IMR-90 (cell line): ENCODE results near the gene ANKHD1. TPM values are rescaled to one million over a fixed set of nuclear protein-coding genes. Genes with fewer than 3 reads are reported as not detected.

Experiments
- ATAC-seq: fragments of 200-7000 bp; cut with Tn5 transposase; 2 replicates; pipeline ENCODE4 v1.9.1; 2020; ENCODE audit warnings: low read depth, mild to moderate bottlenecking, moderate library complexity
- BruUV-seq: library from RNA; stranded (reverse); fragments of 400-500 nt; replicated peaks from 2 replicates; lab custom pipeline; 2021; lab: Mats Ljungman, UMichigan
- CTCF ChIA-PET: fragments of 300-600 bp; formaldehyde crosslinking; extraction: SDS; loops from one replicate; lab custom pipeline; 2021; ENCODE audit warnings: antibody characterized with exemption; lab: Yijun Ruan, JAX
- POLR2A ChIA-PET: fragments of 300-600 bp; sonication (Branson Sonifier 250); formaldehyde crosslinking; loops from one replicate; lab custom pipeline; 2022; ENCODE audit warnings: antibody characterized with exemption; ENCODE audit not compliant: unreplicated experiment; lab: Charles Lee
- DNase-seq: peaks from one replicate; pipeline ENCODE4 v3.0.0; 2013
- H2AFZ ChIP-seq: replicated peaks from 2 replicates; pipeline ENCODE3; 2013; ENCODE audit warnings: low read length, mild to moderate bottlenecking; ENCODE audit not compliant: poor library complexity
- H2AK5ac ChIP-seq: 2 replicates; pipeline ENCODE4 v1.6.1; 2013; ENCODE audit warnings: low read depth, low read length, inconsistent platforms
- H2AK9ac ChIP-seq: replicated peaks from 2 replicates; pipeline ENCODE3; 2013; ENCODE audit warnings: mild to moderate bottlenecking, low read depth, low read length, moderate library complexity; ENCODE audit not compliant: poor library complexity
- H2BK120ac ChIP-seq: 2 replicates; pipeline ENCODE4 v1.6.1; 2013; ENCODE audit warnings: low read depth, low read length, inconsistent platforms
- H2BK15ac ChIP-seq: 3 replicates; pipeline ENCODE4 v1.6.1; 2013; ENCODE audit warnings: low read depth, low read length, inconsistent platforms
- H2BK20ac ChIP-seq: 2 replicates; pipeline ENCODE4 v1.6.1; 2013; ENCODE audit warnings: low read depth, mild to moderate bottlenecking, inconsistent platforms, low read length, moderate library complexity
- H2BK5ac ChIP-seq: 2 replicates; pipeline ENCODE4 v1.6.1; 2013; ENCODE audit warnings: mild to moderate bottlenecking, low read depth, low read length, inconsistent platforms; ENCODE audit not compliant: poor library complexity, severe bottlenecking
- H3K14ac ChIP-seq: replicated peaks from 2 replicates; pipeline ENCODE4 v1.6.1; 2013; ENCODE audit warnings: low read depth, low read length, inconsistent platforms
- H3K18ac ChIP-seq: 2 replicates; pipeline ENCODE4 v1.6.1; 2013; ENCODE audit warnings: low read depth, low read length, control low read depth
- H3K23ac ChIP-seq: 2 replicates; pipeline ENCODE4 v1.6.1; 2013; ENCODE audit warnings: low read depth, low read length, inconsistent platforms
- H3K27ac ChIP-seq: 2 replicates; pipeline ENCODE4 v1.5.1; 2013; ENCODE audit warnings: mild to moderate bottlenecking, control low read depth, low read length; ENCODE audit not compliant: insufficient read depth
- H3K27me3 ChIP-seq: 2 replicates; pipeline ENCODE4 v1.6.1; 2013; ENCODE audit warnings: low read length; ENCODE audit not compliant: control insufficient read depth, insufficient read depth
- H3K36me3 ChIP-seq: 2 replicates; pipeline ENCODE4 v1.6.1; 2013; ENCODE audit warnings: low read length, mixed read lengths; ENCODE audit not compliant: control insufficient read depth, insufficient read depth
- H3K4ac ChIP-seq: 2 replicates; pipeline ENCODE4 v1.6.1; 2013; ENCODE audit warnings: low read depth, low read length, inconsistent platforms
- H3K4me1 ChIP-seq: 2 replicates; pipeline ENCODE4 v1.6.1; 2013; ENCODE audit warnings: low read length, mixed read lengths; ENCODE audit not compliant: control insufficient read depth, insufficient read depth
- H3K4me2 ChIP-seq: 2 replicates; pipeline ENCODE4 v1.6.1; 2013; ENCODE audit warnings: low read depth, mild to moderate bottlenecking, control low read depth, low read length, moderate library complexity
- H3K4me3 ChIP-seq: 2 replicates; pipeline ENCODE4 v1.5.1; 2013; ENCODE audit warnings: low read depth, mild to moderate bottlenecking, control low read depth, low read length, moderate library complexity; ENCODE audit not compliant: insufficient read depth
- H3K56ac ChIP-seq: 2 replicates; pipeline ENCODE4 v1.6.1; 2013; ENCODE audit warnings: low read length, inconsistent platforms; ENCODE audit not compliant: insufficient read depth; ENCODE audit errors: extremely low read depth
- H3K79me1 ChIP-seq, 2 experiments: 2 replicates each; pipeline ENCODE4 v1.6.1; 2013; ENCODE audit warnings: low read length in 2 of 2, inconsistent platforms in 1 of 2, low read depth in 1 of 2
- H3K9ac ChIP-seq: 2 replicates; pipeline ENCODE4 v1.6.1; 2013; ENCODE audit warnings: low read depth, low read length, control low read depth
- H3K9me1 ChIP-seq: 2 replicates; pipeline ENCODE4 v1.6.1; 2013; ENCODE audit warnings: low read length, inconsistent platforms; ENCODE audit not compliant: insufficient read depth
- H3K9me3 ChIP-seq: 2 replicates; pipeline ENCODE4 v1.6.1; 2013; ENCODE audit warnings: low read length; ENCODE audit not compliant: control insufficient read depth, insufficient read depth
- H4K20me1 ChIP-seq: 2 replicates; pipeline ENCODE4 v1.6.1; 2013; ENCODE audit warnings: low read length, inconsistent platforms; ENCODE audit not compliant: insufficient read depth
- H4K5ac ChIP-seq: 2 replicates; pipeline ENCODE4 v1.6.1; 2013; ENCODE audit warnings: mild to moderate bottlenecking, low read depth, low read length, control low read depth
- H4K8ac ChIP-seq, 2 experiments: 2 replicates each; pipeline ENCODE4 v1.6.1; 2013; ENCODE audit warnings: low read depth in 2 of 2, low read length in 2 of 2, control low read depth in 1 of 2, inconsistent platforms in 1 of 2
- H4K91ac ChIP-seq: 2 replicates; pipeline ENCODE4 v1.6.1; 2013; ENCODE audit warnings: low read depth, low read length, inconsistent platforms; ENCODE audit not compliant: insufficient read depth
- BHLHE40 ChIP-seq: fragments of 150-350 bp; IDR thresholded peaks from 2 replicates; pipeline ENCODE4 v1.6.1; 2016; ENCODE audit warnings: mild to moderate bottlenecking, low read depth, low read length
- ELK1 ChIP-seq: fragments of 150-350 bp; IDR thresholded peaks from 2 replicates; pipeline ENCODE4 v1.6.1; 2016; ENCODE audit warnings: low read depth, mild to moderate bottlenecking, low read length, moderate library complexity, borderline replicate concordance
- MAFK ChIP-seq: IDR thresholded peaks from 2 replicates; pipeline ENCODE4 v1.6.1; 2012; ENCODE audit warnings: low read depth, low read length, improper control_type of control experiment
- MXI1 ChIP-seq: IDR thresholded peaks from 2 replicates; pipeline ENCODE4 v1.6.1; 2012; ENCODE audit warnings: low read depth, mild to moderate bottlenecking, low read length, moderate library complexity, borderline replicate concordance
- RAD21 ChIP-seq: IDR thresholded peaks from 2 replicates; pipeline ENCODE4 v1.6.1; 2012; ENCODE audit warnings: low read length, improper control_type of control experiment
- RCOR1 ChIP-seq: IDR thresholded peaks from 2 replicates; pipeline ENCODE4 v1.6.1; 2012; ENCODE audit warnings: mild to moderate bottlenecking, low read length, improper control_type of control experiment; ENCODE audit not compliant: insufficient replicate concordance
- SMC3 ChIP-seq: fragments of 150-350 bp; IDR thresholded peaks from 2 replicates; pipeline ENCODE4 v1.6.1; 2016; ENCODE audit warnings: low read depth, mild to moderate bottlenecking, antibody characterized with exemption, low read length, moderate library complexity
- WGBS, 2 experiments: methylation state at CpG; one replicate each; pipeline versions ENCODE4 v1.1.5 to v1.1.7; 2013; ENCODE audit warnings: missing lambda C conversion rate in 2 of 2; ENCODE audit not compliant: insufficient read length in 1 of 2; ENCODE audit errors: extremely low coverage in 2 of 2; 5-methylcytosine and 5-hydroxymethylcytosine counted together
- dilution Hi-C: fragments of 300-500 bp; cut with HindIII; formaldehyde crosslinking; loops from one replicate; pipeline ENCODE4 v1.14.3; 2018; ENCODE audit warnings: low sequenced_read_pairs; ENCODE audit not compliant: unreplicated experiment
- in situ Hi-C: fragments of 300-500 bp; cut with MboI; formaldehyde crosslinking; loops from 3 replicates; pipeline ENCODE4 v1.14.3; 2019; ENCODE audit warnings: low sequenced_read_pairs, inconsistent platforms, mixed read lengths
- intact Hi-C: fragments of 100-400 bp; cut with micrococcal nuclease; formaldehyde crosslinking; loops from 2 replicates; pipeline ENCODE4 v1.10.0; 2022
- polyA plus RNA-seq, 3 experiments: library from polyadenylated mRNA; depleted of rRNA; stranded (reverse); fragments of >200 nt; gene quantifications; 2 replicates each; pipeline ENCODE4 v1.2.3, GENCODE V29; 2012; ENCODE audit warnings: low replicate concordance in 1 of 3
- total RNA-seq: library from RNA; depleted of rRNA; stranded (reverse); fragments of >200 nt; gene quantifications from 2 replicates; pipeline ENCODE4 v1.2.3, GENCODE V29; 2012

The ANKHD1 gene
- total and polyA plus RNA-seq, 2 of the 4 experiments (the other 2 are of a cell fraction) = 32.1 to 36.7 TPM

- TF ChIP-seq SMC3 (no peak), MAFK (no peak)
Measured at GRCh38 chr5:140399979-140400729, 1.5 kb upstream of the ANKHD1 start (continued).

GRCh38 chr5:140400730-140401361, 787 bp upstream of the ANKHD1 start:
- Histone ChIP-seq H3K9me3 (no peaks in the 10 kb centered on the region), H3K36me3 (no peaks in the 10 kb centered on the region), H2BK20ac (peak overlapping the region; percentile 84; the same call in 1 of the 2 replicates), H2BK120ac (peak overlapping the region; percentile 84), H2AK5ac (no peak overlapping the region), H3K9ac (peak overlapping the region; percentile 55), H3K4me2 (peak overlapping the region; percentile 84), H3K27ac (peak overlapping the region; percentile 48), H4K20me1 (peaks cover 33% of the 10 kb centered on the region), H3K18ac (no peak overlapping the region), H2BK5ac (peak overlapping the region; percentile 69), H2AFZ (peak overlapping the region; percentile 100), H4K8ac (peak overlapping the region; percentile 49 to 98), H3K4me1 (no peaks in the 10 kb centered on the region), H3K4ac (peak overlapping the region; percentile 87), H3K56ac (peak overlapping the region; percentile 93), H3K9me1 (peaks cover 3% of the 10 kb centered on the region; the same call in 1 of the 2 replicates), H3K23ac (peak overlapping the region; percentile 75), H3K79me1 (peaks cover 3 to 34% of the 10 kb centered on the region in 2 experiments; a peak in 2 of 4 replicates), H3K27me3 (no peaks in the 10 kb centered on the region), H3K14ac (peak overlapping the region; percentile 72), H2AK9ac (peak overlapping the region; percentile 90), H2BK15ac (peak overlapping the region; percentile 53; the same call in 1 of the 3 replicates), H4K5ac (peak overlapping the region; percentile 55), H4K91ac (peak overlapping the region; percentile 91), H3K4me3 (peak overlapping the region; percentile 59)
- TF ChIP-seq MXI1 = peak; percentile 99
- TF ChIP-seq ELK1 = no peak
- no peak for TF ChIP-seq BHLHE40
- no peak for TF ChIP-seq SMC3
- peak; percentile 94 for TF ChIP-seq RCOR1
- TF ChIP-seq RAD21 = peak; percentile 12; the same call in 1 of the 2 replicates
- dilution Hi-C loops (no loop called here), in situ Hi-C loops (no loop called here), intact Hi-C loops (loop anchor here (5.0 kb wide), 1 partner anchor 246 kb away; the partner anchor contains the start of genes IK and NDUFA2)
- peak; percentile 84 for ATAC-seq
- peak; percentile 97 for DNase-seq
- CTCF ChIA-PET = no interaction called here
- WGBS, 2 experiments = 1% methylated on average over 37 of the region's 54 CpGs; no CpG with 5 or more reads in 1 of the 2 experiments
- POLR2A ChIA-PET = interaction anchor here (0.6 kb wide), 1 partner anchor 33 kb away, joined by 3 read pairs; no protein-coding TSS in a partner anchor
- BruUV-seq = no TSS peak
